GM13976 (cell line): ENCODE results near the gene PROCA1.

Experiments
- DNase-seq: peaks from one replicate; pipeline ENCODE4 v3.0.0; 2012; ENCODE audit warnings: low spot score
- CTCF ChIP-seq: IDR thresholded peaks from 2 replicates; pipeline ENCODE4 v1.5.1; 2012; ENCODE audit warnings: borderline replicate concordance, mild to moderate bottlenecking; ENCODE audit not compliant: insufficient read depth; ENCODE audit errors: extremely low read depth, missing control alignments, control extremely low read depth
- in situ Hi-C: fragments of 300-500 bp; cut with MboI; formaldehyde crosslinking; loops from one replicate; pipeline ENCODE4 v1.12.0; 2022; ENCODE audit warnings: low sequenced_read_pairs, mixed read lengths, inconsistent platforms; ENCODE audit not compliant: unreplicated experiment

Gene PROCA1

GRCh38 chr17:28712705-28713415 lies 1.2 kb upstream of the PROCA1 start:
- DNase-seq = no peak
- in situ Hi-C loops = no loop called here

GRCh38 chr17:28712032-28712704 lies 480 bp upstream of the PROCA1 start:
- TF ChIP-seq CTCF = no peak
- DNase-seq = peak; percentile 87
- in situ Hi-C loops = no loop called here

More at GRCh38 chr17:28712705-28713415, 1.2 kb upstream of the PROCA1 start:
- TF ChIP-seq CTCF = no peak

DNA sequence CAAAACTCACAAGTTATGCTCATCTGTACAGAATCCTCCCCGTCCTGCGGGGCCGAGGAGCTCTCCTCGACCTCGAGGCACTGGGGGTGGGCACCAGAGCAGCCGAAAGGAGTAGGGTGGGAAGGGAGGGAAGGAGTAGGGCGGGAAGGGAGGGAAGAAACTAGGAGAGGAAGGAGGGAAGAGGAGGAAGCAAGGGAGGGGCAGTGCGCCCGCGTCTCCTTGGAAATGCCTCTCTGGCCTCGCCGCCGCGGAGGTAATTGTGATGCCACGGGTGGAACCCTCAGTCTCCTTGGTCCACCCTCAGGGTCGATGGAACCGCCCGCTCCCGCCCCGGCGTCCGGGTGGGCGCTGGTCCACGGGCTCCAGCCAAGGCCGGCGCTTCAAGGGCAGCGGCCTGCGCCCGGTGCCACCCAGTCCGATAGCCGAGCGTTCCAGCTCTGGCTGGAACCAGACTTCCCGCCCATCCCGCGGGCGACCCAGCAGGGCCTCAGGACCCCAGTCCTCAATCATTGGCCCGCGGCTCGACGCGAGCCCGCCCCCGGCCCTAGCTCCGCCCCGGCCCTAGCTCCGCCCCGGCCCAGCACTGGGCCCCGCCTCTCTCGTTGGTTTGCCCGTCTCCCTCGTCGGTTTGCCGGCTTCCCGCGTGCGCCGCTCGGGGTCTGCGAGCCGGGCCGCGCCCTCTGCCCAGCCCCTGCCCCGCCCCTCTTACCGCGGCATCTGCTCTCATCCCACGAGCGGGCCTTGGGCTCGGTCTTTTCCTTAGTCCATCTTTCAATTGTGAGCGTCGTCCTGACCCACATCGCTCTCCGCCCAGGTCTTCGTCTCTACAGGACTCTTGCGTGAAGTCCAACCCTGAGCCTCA lies 596 bp downstream of the PROCA1 start:
- peak; percentile 96 for DNase-seq
- TF ChIP-seq CTCF = no peak
- in situ Hi-C loops = no loop called here

DNA sequence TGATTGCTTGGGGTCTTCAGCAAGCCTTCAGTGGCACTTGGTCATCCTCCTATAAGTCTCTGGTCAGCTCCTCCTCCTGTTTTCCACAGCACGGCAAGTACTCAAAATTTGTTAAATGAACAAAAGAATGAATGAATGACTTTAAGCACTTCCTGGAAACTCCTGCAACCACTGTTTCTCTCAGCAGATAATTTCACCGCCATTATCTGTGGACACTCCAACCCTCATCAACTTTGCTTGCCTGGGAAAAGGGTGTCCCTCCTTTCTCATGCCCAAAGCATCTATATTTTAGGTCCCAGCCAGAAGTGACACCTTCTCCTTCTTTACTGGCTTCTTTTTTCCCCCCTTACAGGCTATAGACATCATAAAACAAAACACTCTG lies 4.4 kb downstream of the PROCA1 start:
- no peak for DNase-seq
- in situ Hi-C loops = no loop called here
- TF ChIP-seq CTCF = no peak

- DNase-seq = no peak
- TF ChIP-seq CTCF = no peak
- in situ Hi-C loops = no loop called here
Measured at GRCh38 chr17:28706471-28707338, 5.0 kb downstream of the PROCA1 start.

DNA sequence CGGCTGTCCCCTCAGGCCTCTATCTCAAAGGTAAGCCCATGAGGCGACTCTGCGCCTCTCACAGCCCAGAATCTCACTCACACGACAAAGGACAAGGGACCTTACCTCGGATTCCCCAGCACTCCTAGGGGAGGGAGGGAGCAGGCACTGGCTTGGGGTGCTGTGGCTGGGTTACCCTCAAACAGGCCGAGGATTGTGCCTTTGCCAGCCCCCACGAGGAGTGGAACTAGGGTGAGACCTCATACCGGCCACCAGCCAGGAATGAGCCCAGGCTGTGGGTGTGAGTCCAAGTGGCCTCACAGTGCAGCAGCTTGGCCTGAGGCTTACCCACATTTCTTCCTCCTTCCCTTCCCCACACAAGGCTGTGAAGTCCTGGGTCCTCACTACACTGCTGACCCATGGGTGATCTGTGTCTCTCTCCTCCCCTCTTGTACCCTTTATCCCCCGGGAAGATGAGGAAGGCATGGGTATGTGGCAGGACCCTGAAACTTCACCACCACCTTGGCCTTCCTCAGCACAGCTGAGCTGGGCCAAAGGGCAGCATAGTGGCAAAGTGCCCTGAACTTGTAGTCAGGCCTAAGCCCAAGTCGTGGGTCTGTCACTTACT lies 5.9 kb downstream of the PROCA1 start:
- in situ Hi-C loops = no loop called here
- no peak for TF ChIP-seq CTCF
- DNase-seq = no peak
